Breast epithelium (tissue), 3 donors: ENCODE measurements around the gene DTL.

Experiments used
- POLR2A ChIP-seq: fragments of 450-650 bp; IDR thresholded peaks from one replicate; pipeline ENCODE4 v1.6.1; 2016; ENCODE audit warnings: antibody characterized with exemption, mild to moderate bottlenecking, moderate library complexity
- POLR2AphosphoS5 ChIP-seq, 3 donors: sonication (generic); formaldehyde crosslinking; IDR thresholded peaks; one replicate each; pipeline ENCODE4 v1.6.1; 2017; ENCODE audit warnings: antibody characterized with exemption in 3 of 3
- TF ChIP-seq, protein P1 (sequence below), 3 donors: fragments of 450-650 bp; IDR thresholded peaks; one replicate each; pipeline ENCODE4 v1.5.1; 2016 to 2017; ENCODE audit warnings: antibody characterized with exemption in 3 of 3, mild to moderate bottlenecking in 3 of 3, moderate library complexity in 3 of 3

DNA sequence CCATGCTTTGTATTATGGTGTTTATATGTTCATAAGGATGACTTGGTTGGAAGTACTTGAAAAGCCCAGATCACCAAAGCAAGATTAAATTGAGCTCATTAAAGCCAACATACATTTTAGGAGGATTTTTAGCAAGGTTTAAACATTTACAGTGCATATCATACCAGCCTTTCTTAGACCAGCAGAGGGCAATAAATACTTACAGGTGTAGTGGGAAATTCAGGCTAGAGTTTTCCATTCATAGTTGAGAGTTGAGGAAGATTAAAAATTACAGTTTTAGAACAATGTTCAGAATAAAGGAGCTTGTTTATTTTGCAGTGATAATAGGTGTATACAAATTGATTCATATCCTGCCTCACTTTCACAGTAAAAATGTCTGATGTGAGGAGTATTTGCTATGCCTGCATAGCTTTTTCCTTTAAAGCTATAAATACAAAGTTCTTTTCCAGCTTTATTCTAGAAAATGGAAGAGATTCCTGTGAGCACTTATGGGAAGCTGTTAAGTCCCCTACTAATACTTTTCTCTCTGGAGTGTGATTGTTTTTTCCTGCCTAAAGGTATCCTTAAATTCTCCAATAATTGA lies 35.3 kb downstream of the DTL start:
- TF ChIP-seq POLR2AphosphoS5 (IDR thresholded peaks at IDR 0.05) (no peak), POLR2A (no peak)
- TF ChIP-seq, protein P1, sequence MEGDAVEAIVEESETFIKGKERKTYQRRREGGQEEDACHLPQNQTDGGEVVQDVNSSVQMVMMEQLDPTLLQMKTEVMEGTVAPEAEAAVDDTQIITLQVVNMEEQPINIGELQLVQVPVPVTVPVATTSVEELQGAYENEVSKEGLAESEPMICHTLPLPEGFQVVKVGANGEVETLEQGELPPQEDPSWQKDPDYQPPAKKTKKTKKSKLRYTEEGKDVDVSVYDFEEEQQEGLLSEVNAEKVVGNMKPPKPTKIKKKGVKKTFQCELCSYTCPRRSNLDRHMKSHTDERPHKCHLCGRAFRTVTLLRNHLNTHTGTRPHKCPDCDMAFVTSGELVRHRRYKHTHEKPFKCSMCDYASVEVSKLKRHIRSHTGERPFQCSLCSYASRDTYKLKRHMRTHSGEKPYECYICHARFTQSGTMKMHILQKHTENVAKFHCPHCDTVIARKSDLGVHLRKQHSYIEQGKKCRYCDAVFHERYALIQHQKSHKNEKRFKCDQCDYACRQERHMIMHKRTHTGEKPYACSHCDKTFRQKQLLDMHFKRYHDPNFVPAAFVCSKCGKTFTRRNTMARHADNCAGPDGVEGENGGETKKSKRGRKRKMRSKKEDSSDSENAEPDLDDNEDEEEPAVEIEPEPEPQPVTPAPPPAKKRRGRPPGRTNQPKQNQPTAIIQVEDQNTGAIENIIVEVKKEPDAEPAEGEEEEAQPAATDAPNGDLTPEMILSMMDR (IDR thresholded peaks at IDR 0.05) = peak; percentile 52 to 81 (median 77)
